NCI-H2107 treated with DMSO at 0.1 percent for 48 hours (cell line): ENCODE results near the gene OMA1.
"Not testable (repeated sequence)": the region's sequence is repeated elsewhere in the genome, so short reads cannot be mapped to it uniquely, and the experiment has no call there.

Experiments
- DNase-seq: peaks from one replicate; lab custom pipeline; 2025; ENCODE audit not compliant: unreplicated experiment; lab: John Stamatoyannopoulos, UW

Gene OMA1

GRCh38 chr1:58529284-58529683 lies 17.2 kb downstream of the OMA1 start:
- DNase-seq, result no peak

DNA sequence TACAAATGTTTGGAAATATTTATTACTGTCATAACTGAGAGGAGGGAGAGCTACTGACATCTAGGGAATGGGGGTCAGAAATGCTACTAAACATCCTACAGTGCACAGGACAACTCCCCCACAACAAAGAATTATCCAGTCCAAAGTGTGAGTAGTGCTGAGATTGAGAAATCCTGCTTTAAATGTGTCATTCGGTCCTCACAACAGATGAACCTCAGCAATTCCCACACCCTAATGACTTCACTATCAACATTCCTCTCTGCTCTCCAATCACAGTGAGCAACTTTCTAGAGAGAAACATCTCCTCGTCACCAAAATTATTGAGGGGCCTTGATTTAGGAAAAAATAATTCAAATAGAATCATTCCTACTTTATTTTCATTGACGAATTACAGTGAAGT lies 18.0 kb downstream of the OMA1 start:
- no peak for DNase-seq

GRCh38 chr1:58524353-58524945 lies 22.1 kb downstream of the OMA1 start:
- no peak for DNase-seq

GRCh38 chr1:58515794-58516401 lies 30.6 kb downstream of the OMA1 start:
- DNase-seq, result peak; percentile 66

DNA sequence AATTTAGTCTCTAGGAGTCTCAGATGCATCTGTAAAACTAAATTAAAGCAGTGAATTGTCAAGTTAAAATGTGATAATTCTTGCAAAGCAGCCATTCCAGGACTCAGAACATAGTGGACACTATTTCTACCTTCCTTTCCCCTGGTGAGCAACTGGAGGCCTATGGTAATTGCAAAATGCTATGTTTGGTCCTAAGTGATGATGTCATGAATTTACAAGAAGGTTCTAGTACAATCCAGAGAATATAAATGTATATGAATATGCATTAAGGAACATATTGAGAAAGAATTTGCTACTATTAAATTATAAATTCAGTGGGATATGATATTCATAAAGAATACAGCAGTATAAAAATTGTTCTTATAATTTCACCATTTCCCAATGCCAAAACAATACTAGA lies 32.6 kb downstream of the OMA1 start:
- no peak for DNase-seq

DNA sequence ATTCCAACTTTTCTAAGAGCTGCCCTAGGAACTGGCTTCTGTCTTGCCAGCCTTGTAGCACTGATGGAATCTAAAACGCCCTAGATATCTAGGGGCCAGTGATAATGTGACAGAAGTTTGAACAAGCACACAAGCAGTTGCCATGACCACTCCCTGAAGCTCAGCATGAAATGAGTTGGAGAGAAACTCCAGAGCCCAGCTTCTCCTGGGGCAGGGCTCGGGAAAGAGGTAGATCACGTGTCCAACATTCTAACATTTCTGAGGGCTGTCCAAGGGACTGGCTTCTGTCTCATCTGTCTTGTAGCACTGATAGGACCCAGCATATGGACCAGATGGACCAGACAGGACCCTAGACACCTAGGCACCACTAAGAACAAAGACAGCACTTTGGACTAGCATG lies 37.9 kb downstream of the OMA1 start:
- DNase-seq, result no peak

- DNase-seq, result no peak
Observed at GRCh38 chr1:58505286-58505685, 41.2 kb downstream of the OMA1 start.

GRCh38 chr1:58502519-58502918 lies 44.0 kb downstream of the OMA1 start:
- DNase-seq, result no peak

DNA sequence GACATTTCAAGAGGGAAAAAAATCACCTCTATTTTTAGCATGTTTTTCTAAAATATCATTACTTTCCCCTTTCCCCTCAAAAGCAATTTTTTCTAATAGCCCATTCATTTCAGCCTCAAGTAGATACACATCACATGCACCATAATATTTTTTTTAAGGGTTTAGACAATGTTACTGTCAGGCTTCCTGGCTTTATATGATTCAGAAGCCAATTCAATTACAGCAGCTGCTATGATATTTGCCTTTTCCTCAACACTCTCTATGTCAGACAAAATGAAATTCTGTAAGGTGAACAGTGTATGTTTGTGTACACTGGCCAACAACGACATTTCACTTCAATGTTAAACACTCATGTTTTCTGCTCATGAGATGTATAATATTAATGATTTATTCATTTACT lies 46.5 kb downstream of the OMA1 start:
- peak; percentile 47 for DNase-seq

DNA sequence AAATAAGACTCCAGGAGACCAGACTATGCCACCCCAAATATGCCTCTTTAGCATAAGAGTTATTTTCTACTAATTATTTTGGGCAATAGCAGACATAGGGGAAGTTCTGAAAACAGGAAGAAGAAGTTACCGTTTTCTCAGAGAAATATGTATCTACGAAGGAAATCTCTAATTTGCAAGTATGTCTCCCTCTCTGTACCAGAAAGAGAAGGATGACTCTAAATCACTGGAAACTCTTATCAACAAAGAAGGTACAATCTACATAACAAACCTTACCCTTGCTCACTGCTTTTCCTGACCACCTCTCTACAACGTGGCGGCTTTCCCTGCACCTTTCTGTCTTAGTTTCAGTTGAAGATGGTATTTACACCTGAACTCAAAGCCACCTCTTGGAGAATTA lies 49.0 kb downstream of the OMA1 start:
- DNase-seq, result no peak

GRCh38 chr1:58496042-58496441 lies 50.5 kb downstream of the OMA1 start:
- no peak for DNase-seq

DNA sequence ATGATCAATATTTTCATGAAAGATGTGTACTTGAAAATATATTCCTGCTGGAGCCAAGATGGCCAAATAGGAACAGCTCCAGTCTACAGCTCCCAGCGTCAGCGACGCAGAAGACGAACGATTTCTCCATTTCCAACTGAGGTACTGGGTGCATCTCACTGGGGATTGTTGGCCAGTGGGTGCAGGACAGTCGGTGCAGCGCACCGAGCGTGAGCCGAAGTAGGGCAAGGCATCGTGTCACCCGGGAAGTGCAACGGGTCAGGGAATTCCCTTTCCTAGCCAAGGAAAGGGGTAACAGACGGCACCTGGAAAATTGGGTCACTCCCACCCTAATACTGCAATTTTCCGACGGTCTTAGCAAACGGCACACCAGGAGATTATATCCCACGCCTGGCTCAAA lies 57.6 kb downstream of the OMA1 start:
- not testable (repeated sequence) for DNase-seq

DNA sequence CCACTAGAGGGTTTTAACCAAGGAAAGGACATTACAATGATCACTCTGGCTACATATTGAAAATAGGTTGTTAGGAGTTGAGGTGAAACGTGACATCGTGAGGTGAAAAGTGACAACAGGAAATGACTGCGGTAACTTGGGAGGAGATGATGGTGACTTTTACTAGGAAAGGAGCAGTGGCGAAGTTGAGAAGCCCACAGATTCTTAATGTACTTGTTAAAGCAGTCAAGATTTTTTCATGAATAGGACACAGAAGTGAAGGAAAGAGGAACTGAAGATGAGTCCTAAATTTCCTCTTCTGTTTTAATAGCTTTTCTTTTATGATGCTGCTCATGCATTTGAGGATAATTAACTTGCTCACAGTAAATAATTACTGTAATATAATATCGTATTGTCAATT lies 59.5 kb downstream of the OMA1 start:
- no peak for DNase-seq

DNA sequence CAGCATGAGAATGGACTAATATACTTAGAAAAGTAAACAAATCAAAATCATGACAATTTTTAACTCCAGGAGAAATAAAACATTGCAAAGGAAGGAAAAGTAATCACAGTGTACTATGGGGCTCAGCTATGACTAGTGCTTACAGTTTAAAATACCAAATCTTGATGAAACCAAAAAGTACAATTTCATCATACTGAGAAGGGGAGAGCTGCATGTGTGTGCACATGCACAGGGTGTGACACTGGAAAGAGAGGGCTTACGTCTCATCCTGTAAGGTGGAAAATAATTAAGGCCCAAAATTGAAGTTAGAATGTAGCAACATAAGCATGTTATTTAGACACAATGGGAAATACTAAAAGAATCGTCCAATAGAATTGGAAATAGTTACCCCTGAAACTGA lies 64.6 kb downstream of the OMA1 start:
- no peak for DNase-seq

- DNase-seq, result no peak
Observed at GRCh38 chr1:58480191-58480590, 66.3 kb downstream of the OMA1 start.

GRCh38 chr1:58477390-58477789 lies 69.1 kb downstream of the OMA1 start:
- DNase-seq, result no peak

GRCh38 chr1:58476179-58476578 lies 70.3 kb downstream of the OMA1 start:
- DNase-seq, result no peak

DNA sequence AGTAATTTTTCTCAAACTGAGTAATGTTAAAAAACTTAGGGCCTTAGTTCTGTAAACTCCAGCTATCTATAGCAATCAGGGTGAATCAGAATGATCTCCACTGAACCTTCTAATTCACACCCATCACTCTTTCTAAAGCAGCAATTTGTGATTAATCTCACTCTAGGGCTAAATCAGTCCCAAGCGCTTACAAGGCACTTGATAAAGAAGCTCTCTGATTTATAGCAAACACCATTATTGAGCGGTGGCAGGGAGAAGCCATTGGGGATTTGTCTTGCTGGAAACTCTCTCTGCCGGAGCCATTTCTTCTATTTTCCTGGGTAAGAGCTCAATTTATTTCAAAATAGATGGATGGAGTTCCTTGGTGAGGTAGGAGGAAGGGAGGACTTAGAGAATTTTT lies 77.0 kb downstream of the OMA1 start:
- DNase-seq, result no peak

DNA sequence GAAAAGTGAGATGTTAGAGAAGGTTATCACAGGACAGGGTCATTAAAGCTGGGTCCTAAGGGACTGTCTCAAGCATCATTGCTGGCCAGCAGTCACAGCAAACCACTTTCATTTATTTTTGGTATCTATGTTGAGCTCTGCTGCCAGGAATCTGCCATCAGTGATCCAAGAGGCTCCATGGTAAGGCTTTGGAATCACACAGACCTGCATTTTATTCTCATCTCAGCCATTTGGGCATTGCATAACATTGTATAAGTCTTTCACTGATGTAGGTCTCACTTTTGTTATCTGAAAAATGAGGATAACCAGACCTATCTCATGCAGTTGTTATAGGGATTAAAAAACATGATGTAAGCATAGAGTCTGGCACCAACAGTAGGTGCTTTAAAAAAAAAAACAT lies 77.5 kb downstream of the OMA1 start:
- DNase-seq, result no peak

DNA sequence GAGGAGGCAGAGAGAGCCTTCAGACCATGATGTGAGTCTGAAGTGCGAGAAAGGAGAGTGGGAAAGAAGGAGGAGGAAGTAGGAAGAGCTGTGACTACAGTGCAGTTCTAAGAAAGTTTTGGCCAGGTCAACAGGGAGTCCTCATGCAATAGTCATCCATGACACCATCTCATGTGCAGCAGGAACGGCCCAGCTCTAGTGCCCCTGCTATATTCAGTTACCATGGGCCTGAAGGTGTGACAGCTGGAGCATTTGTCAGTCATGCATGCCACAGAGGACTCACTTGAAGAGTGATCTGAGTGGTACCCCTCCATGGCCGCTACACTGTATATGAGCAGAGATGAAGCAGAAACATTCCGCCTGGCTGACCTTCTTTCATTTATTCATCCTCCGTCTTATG lies 77.9 kb downstream of the OMA1 start:
- DNase-seq, result no peak

DNA sequence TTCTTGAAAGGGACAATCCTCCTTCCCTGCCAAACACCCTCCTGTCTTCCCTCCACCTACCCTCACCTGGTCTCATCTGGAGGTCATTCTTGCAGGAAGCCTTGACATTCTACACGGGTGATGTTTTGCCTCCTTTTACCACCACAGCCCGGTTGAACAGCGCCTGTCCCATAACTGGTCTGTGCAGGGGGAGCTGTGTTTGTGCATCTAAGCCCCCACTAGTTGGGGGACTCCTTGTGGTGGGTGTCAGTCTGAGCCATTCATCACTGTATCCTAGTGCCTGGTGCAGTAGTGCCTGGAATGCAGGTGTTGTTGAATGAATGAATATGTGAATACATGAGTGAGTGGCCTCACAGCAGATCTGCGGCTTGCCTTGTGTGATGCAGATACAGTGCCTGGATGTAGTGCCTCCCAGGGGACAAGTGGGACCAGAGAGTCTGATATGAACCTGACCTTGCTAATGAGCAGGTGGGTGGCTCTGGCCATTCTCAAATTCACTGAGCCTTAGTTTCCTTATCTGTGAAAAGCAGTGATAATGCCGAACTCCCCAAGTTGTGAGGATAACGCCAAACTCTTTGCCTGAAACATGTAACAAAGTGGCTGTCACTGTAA lies 79.8 kb downstream of the OMA1 start:
- no peak for DNase-seq

DNA sequence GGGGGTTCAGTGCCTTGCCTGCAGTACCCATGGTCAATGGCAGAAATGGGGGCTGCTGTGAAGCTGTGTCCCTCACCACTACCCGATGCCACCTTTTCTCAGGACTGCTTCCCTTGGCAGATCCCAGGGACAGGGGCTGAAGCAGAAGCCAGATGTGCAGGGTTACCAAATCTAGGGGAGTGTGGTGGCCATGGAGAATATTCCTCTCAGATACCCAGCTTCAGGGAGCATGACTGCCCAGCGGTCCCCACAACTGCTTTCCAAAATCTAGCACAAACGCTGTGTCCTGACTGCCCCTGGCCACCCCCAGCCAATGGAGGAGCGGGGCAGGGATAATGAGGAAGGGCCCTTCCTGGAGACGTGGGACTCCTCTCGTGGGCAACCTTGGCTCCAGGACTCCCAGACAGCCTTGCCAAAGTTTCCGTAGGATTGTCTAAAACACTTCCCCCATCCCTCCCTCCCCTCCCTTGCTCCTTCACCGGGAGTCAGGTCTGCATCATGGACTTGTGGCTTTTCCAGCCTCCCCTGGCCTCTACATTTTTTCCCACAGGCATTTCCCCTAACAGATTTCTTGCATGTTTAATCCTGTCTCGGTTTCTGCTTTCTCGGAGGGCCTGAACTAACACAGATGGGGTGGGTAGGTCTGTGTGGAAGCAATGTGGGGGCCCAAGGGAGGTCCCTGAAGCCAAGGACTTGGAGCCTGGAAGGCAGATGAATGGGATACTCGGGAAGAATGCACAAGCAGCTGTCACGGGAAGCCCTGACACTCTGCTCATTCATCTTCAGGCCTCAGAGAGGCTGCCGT lies 80.5 kb downstream of the OMA1 start:
- no peak for DNase-seq
